ENCODE data around the gene TEK.

Gene TEK

DNA sequence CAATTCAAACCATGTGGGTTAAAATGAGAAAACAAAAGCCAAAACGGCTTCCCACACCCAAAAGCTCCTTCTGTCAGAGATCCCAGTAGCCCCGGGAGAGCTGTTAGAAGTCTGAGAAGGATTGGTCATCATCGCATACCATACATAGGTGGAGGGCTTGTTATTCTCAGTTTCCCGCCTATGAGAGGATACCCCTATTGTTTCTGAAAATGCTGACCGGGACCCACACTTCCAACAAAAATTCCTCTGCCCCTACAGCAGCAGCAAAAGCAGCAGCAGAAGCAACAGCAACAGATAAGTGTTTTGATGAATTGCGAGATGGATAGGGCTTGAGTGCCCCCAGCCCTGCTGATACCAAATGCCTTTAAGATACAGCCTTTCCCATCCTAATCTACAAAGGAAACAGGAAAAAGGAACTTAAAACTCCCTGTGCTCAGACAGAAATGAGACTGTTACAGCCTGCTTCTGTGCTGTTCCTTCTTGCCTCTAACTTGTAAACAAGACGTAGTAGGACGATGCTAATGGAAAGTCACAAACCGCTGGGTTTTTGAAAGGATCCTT, at the start of gene TEK:
Gene TEK (plus strand): TSS at position 245 of the 561 bp plus-strand sequence. CDS start 366 bp downstream, outside the sequence.
- Histone ChIP-seq H3K36me3 (replicated peaks) (no peaks in the 10 kb centered on the region), H3K27me3 (replicated peaks) (no peaks in the 10 kb centered on the region), H3K4me3 (ENCODE audit: low read depth, low read length) (peak within 1 kb of the TSS; percentile 48), H3K27ac (peak within 1 kb of the TSS; percentile 59)
- no peak for DNase-seq
- in situ Hi-C loops (cut with HindIII; ENCODE audit: low pct_ligation_motif_present, low sequenced_read_pairs) = no loop called here
- no peak for TF ChIP-seq CTCF (IDR thresholded peaks at IDR 0.05; ENCODE audit: low read depth, low read length, missing control alignments)

DNA sequence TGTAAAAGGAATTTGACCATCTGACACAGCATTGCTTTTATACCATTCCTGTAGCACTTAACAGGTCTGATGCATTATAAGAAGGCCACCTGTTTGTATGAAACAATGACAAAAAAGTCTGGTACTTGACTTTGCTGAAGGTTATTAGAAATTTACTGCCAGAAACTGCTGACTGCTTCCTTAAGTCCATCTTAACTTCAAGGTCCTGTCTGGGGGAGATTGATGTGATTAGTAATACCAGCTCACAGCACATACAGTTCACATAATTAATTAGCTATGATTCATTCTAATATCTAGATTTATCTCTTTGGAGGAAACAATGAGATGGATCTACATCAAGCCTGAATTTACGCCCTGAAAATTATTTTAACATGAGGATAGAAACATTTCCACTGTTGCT, 49.6 kb upstream of the TEK start:
- Histone ChIP-seq H3K36me3 (replicated peaks) (no peaks in the 10 kb centered on the region), H3K27me3 (replicated peaks) (no peaks in the 10 kb centered on the region), H3K27ac (no peak overlapping the region), H3K4me3 (ENCODE audit: low read depth, low read length) (no peak overlapping the region)
- no peak for DNase-seq
- no peak for TF ChIP-seq CTCF (IDR thresholded peaks at IDR 0.05; ENCODE audit: low read depth, low read length, missing control alignments)
- in situ Hi-C loops (cut with HindIII; ENCODE audit: low pct_ligation_motif_present, low sequenced_read_pairs) = no loop called here

DNA sequence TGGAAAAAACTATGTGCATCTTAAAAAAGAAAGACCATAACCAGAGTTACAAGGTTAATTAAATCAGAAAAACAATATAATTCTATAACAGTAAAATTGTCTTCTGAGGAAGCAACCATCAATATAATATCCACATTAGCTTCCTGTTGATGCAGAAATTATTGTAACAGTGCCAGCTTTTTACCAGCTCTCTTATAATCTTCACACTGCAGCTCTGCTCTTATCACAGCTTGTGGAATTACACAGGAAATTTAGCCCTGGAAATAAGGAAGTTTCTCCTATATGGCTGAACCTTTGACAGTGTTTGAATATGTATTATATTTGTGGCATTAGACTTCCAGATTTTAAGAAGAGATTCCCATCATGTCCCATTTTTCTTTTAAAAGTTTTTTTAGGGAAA, 49.1 kb upstream of the TEK start:
- TF ChIP-seq CTCF (IDR thresholded peaks at IDR 0.05; ENCODE audit: low read depth, low read length, missing control alignments) = no peak
- no peaks in the 10 kb centered on the region for H3K27me3 ChIP-seq (replicated peaks)
- in situ Hi-C loops (cut with HindIII; ENCODE audit: low pct_ligation_motif_present, low sequenced_read_pairs) = no loop called here
- no peak overlapping the region for H3K4me3 ChIP-seq (ENCODE audit: low read depth, low read length)
- H3K36me3 ChIP-seq (replicated peaks) = no peaks in the 10 kb centered on the region
- no peak for DNase-seq
- no peak overlapping the region for H3K27ac ChIP-seq

DNA sequence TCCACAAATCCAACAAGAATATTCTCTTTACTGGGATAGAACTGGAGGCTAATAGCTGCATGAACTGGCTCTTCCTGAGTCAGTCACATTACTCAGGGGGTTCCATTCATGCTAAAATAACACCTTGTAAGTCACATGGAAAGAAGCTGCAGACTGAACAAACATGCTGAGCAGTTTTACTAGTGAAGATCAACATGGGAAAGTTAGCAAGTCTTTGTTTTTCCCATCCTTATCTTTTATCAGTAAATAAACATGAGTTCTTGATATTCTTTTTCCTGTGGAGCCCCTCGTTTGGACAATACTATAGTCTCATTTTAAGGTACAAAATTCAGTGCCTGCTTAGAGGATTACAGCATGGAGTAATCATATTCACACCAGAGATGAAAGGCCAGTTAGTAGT, 43.7 kb upstream of the TEK start:
- Histone ChIP-seq H3K4me3 (ENCODE audit: low read depth, low read length) (no peak overlapping the region), H3K36me3 (replicated peaks) (no peaks in the 10 kb centered on the region), H3K27me3 (replicated peaks) (no peaks in the 10 kb centered on the region), H3K27ac (no peak overlapping the region)
- DNase-seq = peak; percentile 38
- TF ChIP-seq CTCF (IDR thresholded peaks at IDR 0.05; ENCODE audit: low read depth, low read length, missing control alignments) = no peak
- in situ Hi-C loops (cut with HindIII; ENCODE audit: low pct_ligation_motif_present, low sequenced_read_pairs) = no loop called here

DNA sequence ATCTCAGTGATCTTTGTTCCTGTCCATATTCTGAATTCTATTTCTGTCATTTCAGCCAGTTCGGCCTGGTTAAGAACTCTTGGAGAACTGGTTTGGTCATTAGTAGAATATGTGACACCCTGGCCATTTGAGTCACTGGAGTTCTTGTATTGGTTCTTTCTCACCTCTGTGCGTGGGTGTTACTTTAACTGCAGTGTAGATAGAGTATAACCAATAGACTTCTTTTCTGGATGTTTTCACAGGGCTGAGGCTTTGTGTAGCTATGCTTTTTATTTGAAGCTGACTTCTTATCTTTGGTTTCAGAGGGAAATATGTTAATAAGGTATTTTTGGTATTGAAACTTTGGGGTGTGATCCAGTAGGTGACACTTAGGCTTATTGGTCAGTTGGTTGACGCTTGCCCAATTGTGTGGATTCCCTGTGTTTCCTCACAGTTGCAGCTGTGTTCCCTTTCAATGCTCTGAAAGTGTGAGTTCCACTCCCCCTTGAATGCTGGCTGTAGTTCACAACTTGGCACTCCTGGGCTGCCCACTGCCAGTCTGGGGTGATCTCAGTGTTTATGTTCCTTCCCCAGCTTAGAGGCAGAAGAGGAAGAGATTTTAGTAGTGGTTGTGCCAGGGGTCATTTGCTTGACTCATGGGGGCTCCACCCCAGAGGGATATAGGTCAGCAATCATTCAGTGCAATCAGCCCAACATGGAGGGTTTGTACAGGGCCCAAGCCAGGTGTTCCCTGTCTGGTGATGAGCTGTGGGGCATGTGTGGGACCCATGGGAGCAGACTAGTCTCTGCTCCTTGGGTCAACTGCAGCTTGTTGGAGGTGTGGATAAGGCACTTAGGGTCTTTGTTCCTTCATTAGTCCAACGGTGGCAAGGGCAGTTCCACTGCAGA, 34.9 kb upstream of the TEK start:
- in situ Hi-C loops (cut with HindIII; ENCODE audit: low pct_ligation_motif_present, low sequenced_read_pairs) = no loop called here
- TF ChIP-seq CTCF (IDR thresholded peaks at IDR 0.05; ENCODE audit: low read depth, low read length, missing control alignments) = no peak
- Histone ChIP-seq H3K4me3 (ENCODE audit: low read depth, low read length) (no peak overlapping the region), H3K36me3 (replicated peaks) (no peaks in the 10 kb centered on the region), H3K27ac (no peak overlapping the region), H3K27me3 (replicated peaks) (no peaks in the 10 kb centered on the region)
- no peak for DNase-seq

Measured in brain microvascular endothelial cell (primary cell).